Measurements from ENCODE around the gene HKDC1.

Gene HKDC1

DNA sequence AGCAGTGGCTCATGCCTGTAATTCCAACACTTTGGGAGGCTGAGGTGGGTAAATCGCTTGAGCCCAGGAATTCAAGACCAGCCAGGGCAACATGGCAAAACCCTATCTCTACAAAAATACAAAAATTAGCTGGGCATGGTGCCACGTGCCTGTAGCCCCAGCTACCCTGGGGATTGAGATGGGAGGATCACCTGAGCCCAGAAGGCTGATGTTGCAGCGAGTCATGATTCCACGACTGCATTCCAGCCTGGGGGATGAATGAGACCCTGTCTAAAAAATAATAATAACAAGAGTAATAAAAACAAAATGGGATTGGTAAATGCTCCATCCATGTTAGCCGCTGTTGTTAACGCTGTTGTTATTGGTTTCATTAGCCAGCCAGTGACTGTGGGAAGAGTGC is 1.3 kb upstream of the HKDC1 start:
- H3K36me3 ChIP-seq (ENCODE audit: control insufficient read depth, insufficient read depth, low read length), result no peaks in the 10 kb centered on the region
- TF ChIP-seq, protein P1, sequence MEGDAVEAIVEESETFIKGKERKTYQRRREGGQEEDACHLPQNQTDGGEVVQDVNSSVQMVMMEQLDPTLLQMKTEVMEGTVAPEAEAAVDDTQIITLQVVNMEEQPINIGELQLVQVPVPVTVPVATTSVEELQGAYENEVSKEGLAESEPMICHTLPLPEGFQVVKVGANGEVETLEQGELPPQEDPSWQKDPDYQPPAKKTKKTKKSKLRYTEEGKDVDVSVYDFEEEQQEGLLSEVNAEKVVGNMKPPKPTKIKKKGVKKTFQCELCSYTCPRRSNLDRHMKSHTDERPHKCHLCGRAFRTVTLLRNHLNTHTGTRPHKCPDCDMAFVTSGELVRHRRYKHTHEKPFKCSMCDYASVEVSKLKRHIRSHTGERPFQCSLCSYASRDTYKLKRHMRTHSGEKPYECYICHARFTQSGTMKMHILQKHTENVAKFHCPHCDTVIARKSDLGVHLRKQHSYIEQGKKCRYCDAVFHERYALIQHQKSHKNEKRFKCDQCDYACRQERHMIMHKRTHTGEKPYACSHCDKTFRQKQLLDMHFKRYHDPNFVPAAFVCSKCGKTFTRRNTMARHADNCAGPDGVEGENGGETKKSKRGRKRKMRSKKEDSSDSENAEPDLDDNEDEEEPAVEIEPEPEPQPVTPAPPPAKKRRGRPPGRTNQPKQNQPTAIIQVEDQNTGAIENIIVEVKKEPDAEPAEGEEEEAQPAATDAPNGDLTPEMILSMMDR (IDR thresholded peaks at IDR 0.05; ENCODE audit: insufficient read depth, low read length, poor library complexity, severe bottlenecking), result no peak
- no peak overlapping the region for H3K4me3 ChIP-seq (replicated peaks; ENCODE audit: low read depth, low read length)
- H3K27me3 ChIP-seq (replicated peaks; ENCODE audit: control insufficient read depth, insufficient read depth, low read length), result no peaks in the 10 kb centered on the region; the same call in 1 of the 2 replicates
- DNase-seq (ENCODE audit: extremely low read depth, insufficient read length), result no peak

DNA sequence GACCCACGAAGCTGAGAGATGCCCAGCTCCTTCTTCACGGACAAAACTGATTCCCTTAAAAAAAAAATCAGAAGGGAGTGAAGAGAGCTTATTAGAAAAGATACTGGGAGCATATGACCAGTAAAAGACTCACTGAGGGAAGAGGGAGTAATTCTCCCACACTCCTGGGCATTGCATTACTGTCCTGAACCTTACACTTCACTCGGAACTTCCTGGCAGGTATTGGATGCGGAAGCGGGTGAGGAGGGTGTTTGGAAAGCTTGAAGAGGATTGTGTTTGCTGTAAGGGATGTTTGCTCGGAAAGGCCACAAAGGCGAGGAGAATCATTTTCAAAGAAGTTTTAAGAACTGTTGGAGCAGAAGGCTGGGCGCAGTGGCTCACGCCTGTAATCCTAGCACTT is 375 bp downstream of the HKDC1 start:
- TF ChIP-seq, protein P1 (IDR thresholded peaks at IDR 0.05; ENCODE audit: insufficient read depth, low read length, poor library complexity, severe bottlenecking), result no peak
- DNase-seq (ENCODE audit: extremely low read depth, insufficient read length), result no peak
- H3K27me3 ChIP-seq (replicated peaks; ENCODE audit: control insufficient read depth, insufficient read depth, low read length), result no peaks in the 10 kb centered on the region; the same call in 1 of the 2 replicates
- no peaks in the 10 kb centered on the region for H3K36me3 ChIP-seq (ENCODE audit: control insufficient read depth, insufficient read depth, low read length)
- H3K4me3 ChIP-seq (replicated peaks; ENCODE audit: low read depth, low read length), result no peak overlapping the region

DNA sequence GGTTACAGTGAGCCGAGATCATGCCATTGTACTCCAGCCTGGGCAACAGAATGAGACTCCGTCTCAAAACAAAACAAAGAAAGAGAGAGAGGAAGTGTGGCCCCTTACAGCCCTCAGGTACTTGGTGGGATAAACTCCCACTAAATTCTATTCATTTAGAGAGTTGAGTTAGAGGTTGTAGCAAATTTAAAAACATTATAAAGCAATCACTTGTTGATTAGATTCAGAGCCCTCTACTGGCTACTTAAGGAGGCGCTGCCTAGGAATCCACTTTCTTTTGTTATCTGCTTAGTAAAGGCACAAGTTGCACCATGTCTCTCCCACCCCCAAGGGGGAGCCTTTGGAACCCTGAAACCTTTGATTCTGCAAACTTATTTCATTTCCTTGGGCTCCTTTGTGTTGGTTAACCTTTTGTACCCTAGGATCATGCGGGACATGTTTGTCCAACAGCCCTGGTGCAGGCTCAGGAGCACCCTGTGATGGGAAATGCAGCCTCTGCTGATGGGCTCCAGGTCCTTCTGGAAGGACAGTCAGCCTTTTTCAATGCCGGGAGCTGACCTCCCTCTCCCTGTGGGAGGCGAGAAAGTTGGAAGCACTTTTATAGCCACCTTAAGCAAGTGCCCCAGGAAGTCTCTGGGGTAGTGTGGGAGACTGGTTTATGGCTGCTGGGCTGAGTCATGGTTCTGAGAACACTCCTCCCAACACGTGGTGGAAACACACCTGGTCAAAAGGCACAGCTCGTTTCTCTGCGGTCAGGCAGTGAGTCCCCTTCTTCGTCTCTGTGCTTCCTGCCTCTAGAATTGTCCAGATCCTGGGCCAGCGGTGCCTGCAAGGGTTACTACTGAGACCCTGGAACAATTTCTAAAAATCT is 2.3 kb downstream of the HKDC1 start:
- Histone ChIP-seq H3K36me3 (ENCODE audit: control insufficient read depth, insufficient read depth, low read length) (no peaks in the 10 kb centered on the region), H3K4me3 (replicated peaks; ENCODE audit: low read depth, low read length) (peak overlapping the region; percentile 45), H3K27me3 (replicated peaks; ENCODE audit: control insufficient read depth, insufficient read depth, low read length) (no peaks in the 10 kb centered on the region)
- peak; percentile 68 for DNase-seq (ENCODE audit: extremely low read depth, insufficient read length)
- TF ChIP-seq, protein P1 (IDR thresholded peaks at IDR 0.05; ENCODE audit: insufficient read depth, low read length, poor library complexity, severe bottlenecking), result peak; percentile 77

DNA sequence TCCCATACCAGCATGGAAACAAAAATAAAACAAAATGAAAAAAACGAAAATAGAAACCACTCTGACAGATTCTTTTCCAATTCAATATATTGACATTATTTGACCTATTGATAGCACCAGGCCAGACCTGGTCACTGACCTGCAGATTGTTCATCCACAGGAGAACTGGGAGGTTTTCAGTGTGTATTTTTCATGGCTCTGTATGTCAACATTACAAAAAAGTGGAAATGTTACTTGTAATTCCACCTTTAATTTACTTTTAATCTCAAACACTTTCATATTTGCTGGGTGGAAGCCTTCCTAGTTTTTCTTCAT is 2.9 kb downstream of the HKDC1 start:
- H3K27me3 ChIP-seq (replicated peaks; ENCODE audit: control insufficient read depth, insufficient read depth, low read length), result no peaks in the 10 kb centered on the region
- H3K36me3 ChIP-seq (ENCODE audit: control insufficient read depth, insufficient read depth, low read length), result no peaks in the 10 kb centered on the region
- no peak overlapping the region for H3K4me3 ChIP-seq (replicated peaks; ENCODE audit: low read depth, low read length)
- DNase-seq (ENCODE audit: extremely low read depth, insufficient read length), result no peak
- TF ChIP-seq, protein P1 (IDR thresholded peaks at IDR 0.05; ENCODE audit: insufficient read depth, low read length, poor library complexity, severe bottlenecking), result no peak

DNA sequence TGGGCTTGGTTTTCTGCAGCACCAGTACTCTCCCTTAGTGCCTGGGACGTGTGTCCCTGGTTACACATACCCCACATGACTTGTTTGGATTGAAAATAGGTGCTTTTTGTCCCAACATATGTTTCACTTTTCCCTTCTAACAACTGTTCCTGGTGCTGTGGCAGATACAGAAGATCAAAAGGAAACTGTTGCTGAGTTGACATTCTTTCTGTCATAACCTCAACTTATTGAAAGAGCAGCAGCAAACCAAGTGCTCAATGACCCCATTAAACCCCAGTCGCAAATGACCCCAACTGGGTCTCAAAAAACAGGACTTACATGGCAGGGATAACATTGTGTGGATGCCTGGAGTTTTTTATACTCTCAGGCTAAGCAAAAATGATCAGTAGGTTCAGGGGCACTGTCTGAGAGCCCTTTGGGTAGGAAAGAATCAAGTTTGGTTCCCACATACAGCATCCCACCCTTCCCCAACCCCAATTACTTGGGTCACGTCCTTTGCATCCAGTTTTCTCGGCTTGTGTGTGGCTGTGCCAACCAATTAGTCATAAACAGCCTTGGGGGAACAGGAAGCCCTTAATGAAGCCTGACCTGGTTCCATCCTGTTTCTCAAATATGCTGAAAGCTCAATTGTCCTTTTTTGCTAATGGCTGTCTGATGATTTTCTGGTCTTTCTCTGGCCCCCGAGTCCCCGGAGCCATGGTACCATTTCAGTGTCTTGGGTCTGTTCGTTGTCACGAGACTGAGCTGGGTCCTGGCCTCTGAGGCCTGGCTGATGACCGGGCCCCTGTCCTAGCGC is 4.9 kb downstream of the HKDC1 start:
- Histone ChIP-seq H3K36me3 (ENCODE audit: control insufficient read depth, insufficient read depth, low read length) (no peaks in the 10 kb centered on the region), H3K27me3 (replicated peaks; ENCODE audit: control insufficient read depth, insufficient read depth, low read length) (no peaks in the 10 kb centered on the region), H3K4me3 (replicated peaks; ENCODE audit: low read depth, low read length) (no peak overlapping the region)
- no peak for DNase-seq (ENCODE audit: extremely low read depth, insufficient read length)
- TF ChIP-seq, protein P1 (IDR thresholded peaks at IDR 0.05; ENCODE audit: insufficient read depth, low read length, poor library complexity, severe bottlenecking), result no peak

Measured in GM06990 (cell line).